H1 (cell line): ENCODE data around the gene GRID1. TPM values are rescaled to one million over a fixed set of nuclear protein-coding genes. Genes with fewer than 3 reads are reported as not detected.

Experiments
- BRCA1 ChIP-seq: IDR thresholded peaks from 2 replicates; pipeline ENCODE4 v1.6.1; 2012; ENCODE audit warnings: low read depth, low read length, improper control_type of control experiment
- CEBPB ChIP-seq: IDR thresholded peaks from 2 replicates; pipeline ENCODE4 v1.6.1; 2012; ENCODE audit warnings: low read depth, low read length
- CHD1 ChIP-seq: IDR thresholded peaks from 2 replicates; pipeline ENCODE4 v1.6.1; 2012; ENCODE audit warnings: low read depth, low read length, improper control_type of control experiment
- CREB1 ChIP-seq: IDR thresholded peaks from 2 replicates; pipeline ENCODE4 v1.6.1; 2012; ENCODE audit warnings: inconsistent platforms
- EGR1 ChIP-seq: IDR thresholded peaks from 2 replicates; pipeline ENCODE4 v1.6.1; 2011; ENCODE audit warnings: low read depth, low read length, borderline replicate concordance
- EP300 ChIP-seq, 2 experiments: IDR thresholded peaks; 1 replicate in 1 of 2; 2 replicates in 1 of 2; pipeline ENCODE4 v1.6.1; 2011 to 2012; ENCODE audit warnings: low read depth in 2 of 2, low read length in 2 of 2, mild to moderate bottlenecking in 2 of 2, borderline replicate concordance in 1 of 2, inconsistent platforms in 1 of 2, moderate library complexity in 1 of 2
- JUND ChIP-seq: IDR thresholded peaks from 2 replicates; pipeline ENCODE4 v1.6.1; 2011; ENCODE audit warnings: mild to moderate bottlenecking, improper control_type of control experiment, low read length
- NRF1 ChIP-seq: IDR thresholded peaks from 2 replicates; pipeline ENCODE4 v1.6.1; 2011; ENCODE audit warnings: mild to moderate bottlenecking, low read depth, low read length, improper control_type of control experiment
- POLR2A ChIP-seq, 2 experiments: IDR thresholded peaks; 1 replicate in 1 of 2; 2 replicates in 1 of 2; pipeline ENCODE4 v1.6.1; 2011; ENCODE audit warnings: low read depth in 2 of 2, low read length in 2 of 2, mild to moderate bottlenecking in 2 of 2; ENCODE audit errors: control extremely low read depth in 1 of 2
- SP2 ChIP-seq: IDR thresholded peaks from 2 replicates; pipeline ENCODE4 v1.6.1; 2012; ENCODE audit warnings: mild to moderate bottlenecking, low read length, inconsistent platforms
- TAF7 ChIP-seq: optimal IDR thresholded peaks from 2 replicates; pipeline ENCODE3; 2011; ENCODE audit warnings: low read depth, mild to moderate bottlenecking, inconsistent platforms, low read length, moderate library complexity, borderline replicate concordance
- TEAD4 ChIP-seq: IDR thresholded peaks from 2 replicates; pipeline ENCODE4 v1.6.1; 2012; ENCODE audit warnings: low read depth, low read length, inconsistent platforms, mixed read lengths
- polyA plus RNA-seq, 7 experiments: library from polyadenylated mRNA; depleted of rRNA in 3 of 7; stranded (reverse) in 5 of 7; unstranded in 2 of 7; fragments of >200 nt in 5 of 7; fragments of 200-250 nt in 2 of 7; gene quantifications; 1 replicate in 5 of 7; 2 replicates in 1 of 7; 4 replicates in 1 of 7; pipeline versions ENCODE4 v1.2.1 to v1.2.3, GENCODE V29; 2011 to 2013; ENCODE audit warnings: missing spikeins in 2 of 7, mixed read lengths in 2 of 7
- total RNA-seq: library from RNA; stranded (reverse); fragmentation: NEBNext Ultra II Directional; extraction: Animal tissue kit (Norgen Biotek cat#: 25700); gene quantifications from 2 replicates; pipeline ENCODE4 v1.2.1, GENCODE V29; 2021
- TF ChIP-seq, protein P1 (sequence below), 3 experiments: IDR thresholded peaks; 1 replicate in 2 of 3; 2 replicates in 1 of 3; pipeline versions ENCODE4 v1.5.1 to v1.6.1; 2011; ENCODE audit warnings: low read length in 3 of 3, mild to moderate bottlenecking in 3 of 3, inconsistent platforms in 2 of 3, low read depth in 1 of 3, moderate library complexity in 1 of 3; ENCODE audit not compliant: insufficient read depth in 1 of 3; ENCODE audit errors: control extremely low read depth in 1 of 3

The GRID1 gene
- total and polyA plus RNA-seq, 2 of the 8 experiments (the other 6 are each of a cell fraction or from before 2014, with no cell fraction given): 0.22 to 0.30 TPM

DNA sequence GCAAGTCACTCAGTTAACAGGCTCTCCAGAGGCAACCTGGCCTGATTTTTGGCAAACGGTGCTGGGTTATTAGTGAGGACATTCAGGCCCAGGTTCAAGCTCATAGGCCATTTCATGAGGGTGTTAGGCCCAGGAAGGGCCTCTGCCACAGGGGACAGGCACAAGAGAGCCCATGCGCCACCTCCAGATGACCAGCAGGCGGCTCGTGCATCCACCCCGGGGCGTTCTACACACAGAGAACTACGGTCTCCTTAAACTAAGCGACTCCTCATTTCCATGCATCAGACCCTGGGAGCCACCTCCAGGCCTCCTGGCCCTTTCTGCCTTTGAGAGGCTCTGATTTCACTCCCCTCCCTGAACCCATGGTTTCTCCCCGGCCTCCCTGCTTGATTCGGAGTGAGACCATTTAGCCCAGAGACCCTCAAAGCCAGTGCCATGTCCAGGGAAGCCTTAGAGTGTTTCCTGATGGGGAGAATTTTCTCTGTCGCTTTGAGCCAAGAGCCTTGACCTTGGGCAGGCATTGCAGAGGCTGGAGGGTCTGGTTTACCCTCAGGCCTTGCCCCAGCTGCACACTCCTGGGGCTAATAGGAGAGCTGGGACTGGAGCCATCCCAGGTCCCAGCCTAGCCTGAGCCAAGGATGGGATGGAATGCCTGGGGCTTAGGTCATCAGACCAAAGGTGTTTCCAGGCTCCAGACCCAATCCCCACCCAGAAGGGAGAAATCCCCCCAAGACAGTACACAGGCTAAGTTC, 188.0 kb downstream of the GRID1 start (continued):
- TF ChIP-seq POLR2A (IDR thresholded peaks at IDR 0.05; ENCODE audit: control extremely low read depth in 1 of 2, low read depth in 2 of 2, low read length in 2 of 2) (no peak), JUND (no peak), EGR1 (no peak), NRF1 (no peak), CEBPB (no peak), BRCA1 (no peak), TEAD4 (no peak), CREB1 (no peak; the same call in 1 of the 2 replicates), SP2 (no peak), TAF7 (no peak), EP300 (IDR thresholded peaks at IDR 0.05; ENCODE audit: borderline replicate concordance in 1 of 2, low read depth in 2 of 2, low read length in 2 of 2) (no peak), CHD1 (no peak)
- TF ChIP-seq, protein P1, sequence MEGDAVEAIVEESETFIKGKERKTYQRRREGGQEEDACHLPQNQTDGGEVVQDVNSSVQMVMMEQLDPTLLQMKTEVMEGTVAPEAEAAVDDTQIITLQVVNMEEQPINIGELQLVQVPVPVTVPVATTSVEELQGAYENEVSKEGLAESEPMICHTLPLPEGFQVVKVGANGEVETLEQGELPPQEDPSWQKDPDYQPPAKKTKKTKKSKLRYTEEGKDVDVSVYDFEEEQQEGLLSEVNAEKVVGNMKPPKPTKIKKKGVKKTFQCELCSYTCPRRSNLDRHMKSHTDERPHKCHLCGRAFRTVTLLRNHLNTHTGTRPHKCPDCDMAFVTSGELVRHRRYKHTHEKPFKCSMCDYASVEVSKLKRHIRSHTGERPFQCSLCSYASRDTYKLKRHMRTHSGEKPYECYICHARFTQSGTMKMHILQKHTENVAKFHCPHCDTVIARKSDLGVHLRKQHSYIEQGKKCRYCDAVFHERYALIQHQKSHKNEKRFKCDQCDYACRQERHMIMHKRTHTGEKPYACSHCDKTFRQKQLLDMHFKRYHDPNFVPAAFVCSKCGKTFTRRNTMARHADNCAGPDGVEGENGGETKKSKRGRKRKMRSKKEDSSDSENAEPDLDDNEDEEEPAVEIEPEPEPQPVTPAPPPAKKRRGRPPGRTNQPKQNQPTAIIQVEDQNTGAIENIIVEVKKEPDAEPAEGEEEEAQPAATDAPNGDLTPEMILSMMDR (IDR thresholded peaks at IDR 0.05; ENCODE audit: control extremely low read depth in 1 of 3, insufficient read depth in 1 of 3, low read depth in 1 of 3, low read length in 3 of 3): peak; percentile 87 to 95 (median 90)
